HCT116 (cell line): ENCODE results near the gene RBM46. TPM values are rescaled to one million over a fixed set of nuclear protein-coding genes. Genes with fewer than 3 reads are reported as not detected.

Source experiments
- ATAC-seq: fragments of 200-7000 bp; cut with Tn5 transposase; 2 replicates; pipeline ENCODE4 v1.9.1; 2020; ENCODE audit warnings: mild to moderate bottlenecking, moderate library complexity
- BruUV-seq: library from RNA; stranded (reverse); fragments of 400-500 nt; replicated peaks from 2 replicates; lab custom pipeline; 2021; lab: Mats Ljungman, UMichigan
- CTCF ChIA-PET: fragments of 300-600 bp; sonication (Branson Sonifier 250); formaldehyde crosslinking; loops from one replicate; lab custom pipeline; 2021; ENCODE audit warnings: antibody characterized with exemption; lab: Charles Lee
- POLR2A ChIA-PET: fragments of 300-600, 350-600 bp; sonication (Branson Sonifier 250); formaldehyde crosslinking; loops from one replicate; lab custom pipeline; 2021; ENCODE audit warnings: antibody characterized with exemption; lab: Charles Lee
- RAD21 ChIA-PET, 2 experiments: fragments of 300-600 bp; sonication (Branson Sonifier 250); formaldehyde crosslinking; loops; one replicate each; lab custom pipeline; 2023; ENCODE audit warnings: low total read pairs in 2 of 2; ENCODE audit not compliant: uncharacterized antibody in 2 of 2, unreplicated experiment in 2 of 2, low non-redundant PET in 1 of 2; lab: Charles Lee
- DNase-seq: peaks from one replicate; pipeline ENCODE4 v3.0.0-alpha.2; 2010; ENCODE audit warnings: low read depth, low spot score
- H2AFZ ChIP-seq: fragments of 200-600 bp; shearing (Covaris generic), sonication (generic); 2 replicates; pipeline ENCODE4 v1.6.1; 2017; ENCODE audit warnings: low read depth, mixed run types, mixed read lengths, antibody characterized with exemption, low read length; ENCODE audit not compliant: poor library complexity, severe bottlenecking
- H3K27ac ChIP-seq: 2 replicates; pipeline ENCODE4 v1.5.1; 2012; ENCODE audit warnings: low read depth, low read length
- H3K27me3 ChIP-seq: fragments of 200-600 bp; sonication (generic); 2 replicates; pipeline ENCODE4 v1.6.1; 2016; ENCODE audit warnings: mixed run types, low read length, mixed read lengths; ENCODE audit not compliant: insufficient read depth
- H3K36me3 ChIP-seq, 2 experiments: fragments of 200-500 bp in 1 of 2; fragments of 200-600 bp in 1 of 2; sonication (Bioruptor generic) in 1 of 2; sonication (generic) in 1 of 2; 2 replicates each; pipeline versions ENCODE4 v1.5.1 to v1.6.1; 2014 to 2016; ENCODE audit warnings: low read length in 2 of 2, inconsistent platforms in 1 of 2, mixed read lengths in 1 of 2, mixed run types in 1 of 2; ENCODE audit not compliant: insufficient read depth in 2 of 2, control insufficient read depth in 1 of 2
- H3K4me1 ChIP-seq, 2 experiments: fragments of 200-600 bp in 1 of 2; sonication (generic) in 1 of 2; 2 replicates each; pipeline versions ENCODE4 v1.5.1 to v1.6.1; 2012 to 2017; ENCODE audit warnings: low read length in 2 of 2, inconsistent platforms in 1 of 2, mild to moderate bottlenecking in 1 of 2, mixed read lengths in 1 of 2, mixed run types in 1 of 2, moderate library complexity in 1 of 2; ENCODE audit not compliant: insufficient read depth in 2 of 2, control insufficient read depth in 1 of 2
- H3K4me2 ChIP-seq: fragments of 200-600 bp; sonication (generic); 2 replicates; pipeline ENCODE4 v1.6.1; 2017; ENCODE audit warnings: mixed run types, low read length, mixed read lengths
- H3K4me3 ChIP-seq, 2 experiments: fragments of 200-600 bp in 1 of 2; sonication (generic) in 1 of 2; replicated peaks in 1 of 2; 2 replicates each; pipeline ENCODE4 v1.5.1; 2011 to 2016; ENCODE audit warnings: low read length in 2 of 2, control low read depth in 1 of 2, low read depth in 1 of 2, mild to moderate bottlenecking in 1 of 2, mixed read lengths in 1 of 2, mixed run types in 1 of 2
- H3K79me2 ChIP-seq: fragments of 200-600 bp; sonication (generic); 2 replicates; pipeline ENCODE4 v1.6.1; 2017; ENCODE audit warnings: mild to moderate bottlenecking, mixed run types, low read length, moderate library complexity, mixed read lengths; ENCODE audit not compliant: insufficient read depth
- H3K9ac ChIP-seq: fragments of 200-600 bp; sonication (generic); 2 replicates; pipeline ENCODE4 v1.6.1; 2016; ENCODE audit warnings: low read length, mixed read lengths
- H3K9me2 ChIP-seq: fragments of 200-600 bp; sonication (generic), shearing (Covaris generic); 2 replicates; pipeline ENCODE4 v1.6.1; 2017; ENCODE audit warnings: mixed run types, mild to moderate bottlenecking, moderate library complexity; ENCODE audit not compliant: insufficient read depth
- H3K9me3 ChIP-seq, 2 experiments: fragments of 200-500 bp in 1 of 2; fragments of 200-600 bp in 1 of 2; sonication (Bioruptor generic) in 1 of 2; sonication (generic) in 1 of 2; 2 replicates each; pipeline ENCODE4 v1.6.1; 2014 to 2017; ENCODE audit warnings: low read length in 2 of 2, mixed read lengths in 2 of 2, inconsistent platforms in 1 of 2, low read depth in 1 of 2, mild to moderate bottlenecking in 1 of 2, mixed run types in 1 of 2, moderate library complexity in 1 of 2; ENCODE audit not compliant: control insufficient read depth in 1 of 2, insufficient read depth in 1 of 2
- H4K20me1 ChIP-seq: fragments of 200-600 bp; sonication (generic), shearing (Covaris generic); 2 replicates; pipeline ENCODE4 v1.6.1; 2017; ENCODE audit warnings: mixed run types, mild to moderate bottlenecking, moderate library complexity; ENCODE audit not compliant: insufficient read depth
- CEBPB ChIP-seq: IDR thresholded peaks from 2 replicates; pipeline ENCODE4 v1.6.1; 2012; ENCODE audit warnings: low read depth
- EGR1 ChIP-seq: IDR thresholded peaks from 2 replicates; pipeline ENCODE4 v1.6.1; 2012; ENCODE audit warnings: low read depth
- ELF1 ChIP-seq: IDR thresholded peaks from 2 replicates; pipeline ENCODE4 v1.6.1; 2012; ENCODE audit warnings: low read depth, borderline replicate concordance
- EZH2 ChIP-seq: fragments of 200-600 bp; sonication (generic); IDR thresholded peaks from 2 replicates; pipeline ENCODE4 v1.6.1; 2017; ENCODE audit warnings: antibody characterized with exemption, mixed run types
- EZH2phosphoT487 ChIP-seq: fragments of 200-600 bp; IDR thresholded peaks from 2 replicates; pipeline ENCODE4 v1.6.1; 2018; ENCODE audit warnings: antibody characterized with exemption, borderline replicate concordance
- MAX ChIP-seq: IDR thresholded peaks from 2 replicates; pipeline ENCODE4 v1.6.1; 2012
- POLR2A ChIP-seq: IDR thresholded peaks from 2 replicates; pipeline ENCODE4 v1.7.0; 2011; ENCODE audit warnings: borderline replicate concordance; ENCODE audit not compliant: insufficient read depth, insufficient read length; ENCODE audit errors: extremely low read depth
- RAD21 ChIP-seq: IDR thresholded peaks from 2 replicates; pipeline ENCODE4 v1.6.1; 2012; ENCODE audit warnings: low read depth, mild to moderate bottlenecking
- SIN3A ChIP-seq: IDR thresholded peaks from 2 replicates; pipeline ENCODE4 v1.6.1; 2012; ENCODE audit warnings: low read depth
- intact Hi-C: fragments of 100-400 bp; cut with micrococcal nuclease; formaldehyde crosslinking; loops from 2 replicates; pipeline ENCODE4 v1.10.0; 2022
- total RNA-seq: library from RNA; stranded (reverse); gene quantifications from one replicate; pipeline ENCODE4 v1.2.1, GENCODE V29; 2021; ENCODE audit not compliant: unreplicated experiment
- TF ChIP-seq, protein P1 (sequence below), 3 experiments: fragments of 200-600 bp in 1 of 3; sonication (generic) in 1 of 3; IDR thresholded peaks in 2 of 3; conservative IDR thresholded peaks in 1 of 3; 2 replicates each; pipeline ENCODE4 v1.5.1; 2012 to 2017; ENCODE audit warnings: low read depth in 2 of 3, low read length in 2 of 3, antibody characterized with exemption in 1 of 3, borderline replicate concordance in 1 of 3, control low read depth in 1 of 3, mild to moderate bottlenecking in 1 of 3, mixed read lengths in 1 of 3, mixed run types in 1 of 3, moderate library complexity in 1 of 3; ENCODE audit not compliant: insufficient read depth in 1 of 3
- TF ChIP-seq, protein P2 (sequence below): IDR thresholded peaks from 2 replicates; pipeline ENCODE4 v1.6.1; 2011; ENCODE audit warnings: mild to moderate bottlenecking, low read length, moderate library complexity; ENCODE audit not compliant: insufficient replicate concordance; ENCODE audit errors: extremely low read depth

Gene RBM46
- total RNA-seq, 1 experiment from 2014 or later: 0.39 TPM

GRCh38 chr4:154779362-154779947, 1.6 kb upstream of the RBM46 start:
- intact Hi-C loops: loop anchor here (2.0 kb wide), 5 partner anchors 93 to 229 kb away; partner anchors contain the start of gene PLRG1
- DNase-seq (peak; percentile 35), ATAC-seq (peak; percentile 74)
- no peaks in the 10 kb centered on the region for H3K27me3 ChIP-seq
- no peaks in the 10 kb centered on the region for H3K9me3 ChIP-seq
- no peak overlapping the region for H3K4me3 ChIP-seq
- H3K79me2 ChIP-seq: no peaks in the 10 kb centered on the region
- BruUV-seq: no TSS peak
- H3K9ac ChIP-seq: no peak overlapping the region
- no peak for TF ChIP-seq MAX
- TF ChIP-seq, protein P1, sequence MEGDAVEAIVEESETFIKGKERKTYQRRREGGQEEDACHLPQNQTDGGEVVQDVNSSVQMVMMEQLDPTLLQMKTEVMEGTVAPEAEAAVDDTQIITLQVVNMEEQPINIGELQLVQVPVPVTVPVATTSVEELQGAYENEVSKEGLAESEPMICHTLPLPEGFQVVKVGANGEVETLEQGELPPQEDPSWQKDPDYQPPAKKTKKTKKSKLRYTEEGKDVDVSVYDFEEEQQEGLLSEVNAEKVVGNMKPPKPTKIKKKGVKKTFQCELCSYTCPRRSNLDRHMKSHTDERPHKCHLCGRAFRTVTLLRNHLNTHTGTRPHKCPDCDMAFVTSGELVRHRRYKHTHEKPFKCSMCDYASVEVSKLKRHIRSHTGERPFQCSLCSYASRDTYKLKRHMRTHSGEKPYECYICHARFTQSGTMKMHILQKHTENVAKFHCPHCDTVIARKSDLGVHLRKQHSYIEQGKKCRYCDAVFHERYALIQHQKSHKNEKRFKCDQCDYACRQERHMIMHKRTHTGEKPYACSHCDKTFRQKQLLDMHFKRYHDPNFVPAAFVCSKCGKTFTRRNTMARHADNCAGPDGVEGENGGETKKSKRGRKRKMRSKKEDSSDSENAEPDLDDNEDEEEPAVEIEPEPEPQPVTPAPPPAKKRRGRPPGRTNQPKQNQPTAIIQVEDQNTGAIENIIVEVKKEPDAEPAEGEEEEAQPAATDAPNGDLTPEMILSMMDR (IDR thresholded peaks at IDR 0.05 in 2 of 3, conservative IDR thresholded peaks at IDR 0.05 in 1 of 3; ENCODE audit: borderline replicate concordance in 1 of 3, insufficient read depth in 1 of 3, low read depth in 2 of 3, low read length in 2 of 3): peak; percentile 59 to 89 (median 65)
- no peak for TF ChIP-seq EZH2phosphoT487
- TF ChIP-seq RAD21: peak; percentile 83
- H3K4me2 ChIP-seq: no peak overlapping the region
- RAD21 ChIA-PET: interaction anchor here in 1 of 2 experiments (0.9 to 1.1 kb wide), 2 partner anchors 36 to 93 kb away, joined by 3 read pairs; partner anchors contain the start of gene LRAT
- no peaks in the 10 kb centered on the region for H4K20me1 ChIP-seq
- H3K36me3 ChIP-seq: no peaks in the 10 kb centered on the region
- no peak overlapping the region for H2AFZ ChIP-seq
- H3K27ac ChIP-seq: no peak overlapping the region
- no peaks in the 10 kb centered on the region for H3K4me1 ChIP-seq
- CTCF ChIA-PET: interaction anchor here (0.8 to 2.6 kb wide), 8 partner anchors 12 to 220 kb away, joined by 3 to 33 read pairs (median 5); no protein-coding TSS in a partner anchor
- POLR2A ChIA-PET: no interaction called here
- no peaks in the 10 kb centered on the region for H3K9me2 ChIP-seq

DNA sequence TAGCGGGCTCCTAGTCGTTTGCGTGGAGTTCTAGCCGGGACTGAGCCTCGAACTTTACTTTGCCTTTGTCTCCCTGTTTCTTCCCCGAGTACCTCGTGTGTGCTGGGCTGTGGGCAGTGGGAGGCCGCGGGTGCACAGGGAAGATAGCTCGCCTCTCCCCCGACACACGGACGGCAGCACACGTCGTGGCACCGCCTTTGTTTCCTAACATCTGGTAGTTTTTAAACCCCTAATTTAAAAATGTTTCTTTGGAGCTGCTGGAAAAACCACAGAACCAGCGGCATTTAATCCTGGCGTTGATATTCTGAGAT, 866 bp downstream of the RBM46 start:
- Histone ChIP-seq H3K4me3 (no peak overlapping the region), H3K27me3 (no peaks in the 10 kb centered on the region), H3K27ac (no peak overlapping the region), H3K9me3 (no peaks in the 10 kb centered on the region), H3K36me3 (no peaks in the 10 kb centered on the region), H4K20me1 (no peaks in the 10 kb centered on the region), H3K9me2 (no peaks in the 10 kb centered on the region), H3K4me2 (no peak overlapping the region), H3K79me2 (no peaks in the 10 kb centered on the region), H3K9ac (no peak overlapping the region), H3K4me1 (no peaks in the 10 kb centered on the region), H2AFZ (no peak overlapping the region)
- intact Hi-C loops: no loop called here
- DNase-seq (no peak), ATAC-seq (no peak)
- ChIA-PET CTCF (no interaction called here), RAD21 (no interaction called here), POLR2A (no interaction called here)
- BruUV-seq: no TSS peak
- TF ChIP-seq EZH2 (no peak), ELF1 (no peak), POLR2A (no peak), SIN3A (no peak), CEBPB (no peak), MAX (no peak), EGR1 (no peak)
- TF ChIP-seq, protein P1 (IDR thresholded peaks at IDR 0.05 in 2 of 3, conservative IDR thresholded peaks at IDR 0.05 in 1 of 3; ENCODE audit: borderline replicate concordance in 1 of 3, insufficient read depth in 1 of 3, low read depth in 2 of 3, low read length in 2 of 3): no peak
- TF ChIP-seq, protein P2, sequence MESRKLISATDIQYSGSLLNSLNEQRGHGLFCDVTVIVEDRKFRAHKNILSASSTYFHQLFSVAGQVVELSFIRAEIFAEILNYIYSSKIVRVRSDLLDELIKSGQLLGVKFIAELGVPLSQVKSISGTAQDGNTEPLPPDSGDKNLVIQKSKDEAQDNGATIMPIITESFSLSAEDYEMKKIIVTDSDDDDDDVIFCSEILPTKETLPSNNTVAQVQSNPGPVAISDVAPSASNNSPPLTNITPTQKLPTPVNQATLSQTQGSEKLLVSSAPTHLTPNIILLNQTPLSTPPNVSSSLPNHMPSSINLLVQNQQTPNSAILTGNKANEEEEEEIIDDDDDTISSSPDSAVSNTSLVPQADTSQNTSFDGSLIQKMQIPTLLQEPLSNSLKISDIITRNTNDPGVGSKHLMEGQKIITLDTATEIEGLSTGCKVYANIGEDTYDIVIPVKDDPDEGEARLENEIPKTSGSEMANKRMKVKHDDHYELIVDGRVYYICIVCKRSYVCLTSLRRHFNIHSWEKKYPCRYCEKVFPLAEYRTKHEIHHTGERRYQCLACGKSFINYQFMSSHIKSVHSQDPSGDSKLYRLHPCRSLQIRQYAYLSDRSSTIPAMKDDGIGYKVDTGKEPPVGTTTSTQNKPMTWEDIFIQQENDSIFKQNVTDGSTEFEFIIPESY: no peak
